DND-41 (cell line): Measurements from ENCODE around the gene F13A1.

Experiments used
- EZH2 ChIP-seq: IDR thresholded peaks from 3 replicates; pipeline ENCODE4 v1.6.1; 2012; ENCODE audit warnings: borderline replicate concordance, low read depth, mild to moderate bottlenecking, moderate library complexity, low read length, inconsistent platforms; ENCODE audit not compliant: severe bottlenecking
- TF ChIP-seq, protein P1 (sequence below): IDR thresholded peaks from 2 replicates; pipeline ENCODE4 v1.5.1; 2012; ENCODE audit warnings: borderline replicate concordance, low read length, moderate library complexity, mild to moderate bottlenecking; ENCODE audit not compliant: poor library complexity, severe bottlenecking; ENCODE audit errors: extremely low read depth

DNA sequence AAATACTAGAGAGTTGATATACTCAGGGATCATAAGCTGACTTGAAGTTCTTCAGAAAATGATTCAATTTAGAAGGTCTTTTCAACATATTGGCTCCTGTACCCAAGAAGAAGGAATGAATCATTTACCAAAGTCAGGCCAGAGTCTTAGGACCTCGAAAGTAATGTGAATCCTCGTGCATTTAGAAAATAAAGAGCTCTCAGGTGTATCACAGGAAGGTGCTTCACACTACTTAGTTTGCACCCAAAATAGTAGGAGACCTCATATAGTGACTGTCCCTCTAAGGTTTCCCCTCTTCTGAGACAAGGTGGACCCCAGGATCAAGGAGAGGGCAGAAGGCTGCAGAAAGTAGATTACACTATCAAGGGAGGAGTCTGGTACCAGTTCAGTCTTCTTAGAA, 71.8 kb downstream of the F13A1 start:
- TF ChIP-seq, protein P1, sequence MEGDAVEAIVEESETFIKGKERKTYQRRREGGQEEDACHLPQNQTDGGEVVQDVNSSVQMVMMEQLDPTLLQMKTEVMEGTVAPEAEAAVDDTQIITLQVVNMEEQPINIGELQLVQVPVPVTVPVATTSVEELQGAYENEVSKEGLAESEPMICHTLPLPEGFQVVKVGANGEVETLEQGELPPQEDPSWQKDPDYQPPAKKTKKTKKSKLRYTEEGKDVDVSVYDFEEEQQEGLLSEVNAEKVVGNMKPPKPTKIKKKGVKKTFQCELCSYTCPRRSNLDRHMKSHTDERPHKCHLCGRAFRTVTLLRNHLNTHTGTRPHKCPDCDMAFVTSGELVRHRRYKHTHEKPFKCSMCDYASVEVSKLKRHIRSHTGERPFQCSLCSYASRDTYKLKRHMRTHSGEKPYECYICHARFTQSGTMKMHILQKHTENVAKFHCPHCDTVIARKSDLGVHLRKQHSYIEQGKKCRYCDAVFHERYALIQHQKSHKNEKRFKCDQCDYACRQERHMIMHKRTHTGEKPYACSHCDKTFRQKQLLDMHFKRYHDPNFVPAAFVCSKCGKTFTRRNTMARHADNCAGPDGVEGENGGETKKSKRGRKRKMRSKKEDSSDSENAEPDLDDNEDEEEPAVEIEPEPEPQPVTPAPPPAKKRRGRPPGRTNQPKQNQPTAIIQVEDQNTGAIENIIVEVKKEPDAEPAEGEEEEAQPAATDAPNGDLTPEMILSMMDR = no peak
- TF ChIP-seq EZH2 = no peak
